Measurements from ENCODE around the gene SGSM2. TPM values are rescaled to one million over a fixed set of nuclear protein-coding genes. Genes with fewer than 3 reads are reported as not detected.
A peak's percentile ranks its signal among the peaks of the same experiment; 100 is the strongest.

The SGSM2 gene
- total and polyA plus RNA-seq, 8 donors: 31.2 to 224 (median 56.0) TPM

DNA sequence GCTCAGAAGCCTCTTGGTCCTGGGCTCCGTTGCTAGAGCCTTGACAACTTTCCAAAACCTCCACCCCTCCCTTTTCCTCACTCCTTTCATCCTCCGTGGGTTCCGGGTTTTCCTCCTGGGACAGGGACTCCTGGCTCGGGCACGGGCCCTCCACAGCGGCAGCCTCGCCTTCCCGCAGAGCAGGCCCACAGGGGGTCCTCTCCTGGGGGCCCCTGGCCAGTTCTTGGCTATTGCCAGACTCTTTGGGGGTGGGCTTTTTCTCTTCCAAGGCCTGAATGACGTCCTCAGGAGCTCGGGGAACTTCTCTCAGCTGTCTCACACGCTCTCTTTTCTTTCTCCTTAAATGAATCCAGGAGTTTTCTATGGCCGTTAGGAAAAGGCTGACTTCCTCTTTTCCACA lies 82.9 kb downstream of the SGSM2 start:
- DNase-seq: no peak
- Histone ChIP-seq H3K27me3 (no peaks in the 10 kb centered on the region), H3K9me3 (no peaks in the 10 kb centered on the region), H3K36me3 (peaks cover 20 to 50% (median 43%) of the 10 kb centered on the region in 4 donors), H3K4me1 (peaks cover 5 to 61% (median 23%) of the 10 kb centered on the region in 4 donors), H3K27ac (peak overlapping the region in 3 of 5 donors; percentile 31 to 80 (median 76)), H3K4me3 (no peak overlapping the region)
- WGBS, 5 donors: 79 to 92% (median 82%) methylated on average over 12 of the region's 12 CpGs
- intact Hi-C loops (cut with DNase I; ENCODE audit: low total_unique reads): no loop called here
- TF ChIP-seq, protein P1, sequence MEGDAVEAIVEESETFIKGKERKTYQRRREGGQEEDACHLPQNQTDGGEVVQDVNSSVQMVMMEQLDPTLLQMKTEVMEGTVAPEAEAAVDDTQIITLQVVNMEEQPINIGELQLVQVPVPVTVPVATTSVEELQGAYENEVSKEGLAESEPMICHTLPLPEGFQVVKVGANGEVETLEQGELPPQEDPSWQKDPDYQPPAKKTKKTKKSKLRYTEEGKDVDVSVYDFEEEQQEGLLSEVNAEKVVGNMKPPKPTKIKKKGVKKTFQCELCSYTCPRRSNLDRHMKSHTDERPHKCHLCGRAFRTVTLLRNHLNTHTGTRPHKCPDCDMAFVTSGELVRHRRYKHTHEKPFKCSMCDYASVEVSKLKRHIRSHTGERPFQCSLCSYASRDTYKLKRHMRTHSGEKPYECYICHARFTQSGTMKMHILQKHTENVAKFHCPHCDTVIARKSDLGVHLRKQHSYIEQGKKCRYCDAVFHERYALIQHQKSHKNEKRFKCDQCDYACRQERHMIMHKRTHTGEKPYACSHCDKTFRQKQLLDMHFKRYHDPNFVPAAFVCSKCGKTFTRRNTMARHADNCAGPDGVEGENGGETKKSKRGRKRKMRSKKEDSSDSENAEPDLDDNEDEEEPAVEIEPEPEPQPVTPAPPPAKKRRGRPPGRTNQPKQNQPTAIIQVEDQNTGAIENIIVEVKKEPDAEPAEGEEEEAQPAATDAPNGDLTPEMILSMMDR (IDR thresholded peaks at IDR 0.05): no peak
- TF ChIP-seq POLR2A (IDR thresholded peaks at IDR 0.05) (no peak), EP300 (IDR thresholded peaks at IDR 0.05) (no peak), POLR2AphosphoS5 (IDR thresholded peaks at IDR 0.05) (no peak)

DNA sequence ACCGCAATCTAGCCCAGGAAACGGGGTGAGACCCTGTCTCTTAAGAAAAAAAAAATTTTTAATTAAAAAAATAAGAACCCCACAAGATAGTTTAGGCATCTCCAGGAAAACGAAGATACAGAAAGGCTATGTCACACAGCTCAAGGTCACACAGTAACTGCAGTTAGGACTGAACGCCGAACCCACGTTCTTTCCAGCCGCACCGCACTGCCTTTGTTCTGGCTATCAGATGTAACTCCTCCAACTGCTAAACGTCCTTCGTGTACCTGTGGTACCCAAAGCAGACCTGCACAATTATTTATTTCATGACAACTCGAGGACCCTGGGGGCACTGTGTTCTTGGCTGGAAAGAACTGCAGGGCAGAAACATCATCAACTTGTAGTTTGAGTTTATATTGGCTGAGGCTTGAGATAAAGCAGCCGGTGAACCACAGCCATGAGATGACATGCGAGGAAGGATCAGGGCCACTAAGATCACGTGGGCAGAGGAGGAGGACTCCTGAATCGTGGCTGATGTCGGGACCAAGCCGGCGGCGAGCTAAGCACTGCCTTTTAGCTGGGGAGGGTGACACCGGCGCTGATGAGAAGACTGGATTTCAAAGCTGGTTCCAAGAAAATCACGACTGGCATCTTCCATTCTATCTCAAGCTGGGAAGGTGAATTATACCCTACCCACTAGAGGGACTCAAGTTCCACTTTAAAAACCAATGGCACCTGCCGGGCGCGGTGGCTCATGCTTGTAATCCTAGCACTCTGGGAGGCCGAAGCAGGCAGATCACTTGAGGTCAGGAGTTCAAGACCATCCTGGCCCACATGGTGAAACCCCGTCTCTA lies 84.2 kb downstream of the SGSM2 start:
- Histone ChIP-seq H3K9me3 (no peaks in the 10 kb centered on the region), H3K27ac (peak overlapping the region in 3 of 5 donors; percentile 30 to 80 (median 39)), H3K4me3 (no peak overlapping the region), H3K4me1 (peaks cover 0 to 51% (median 17%) of the 10 kb centered on the region in 4 donors), H3K27me3 (no peaks in the 10 kb centered on the region), H3K36me3 (peaks cover 20 to 60% (median 55%) of the 10 kb centered on the region in 4 donors)
- intact Hi-C loops (cut with DNase I; ENCODE audit: low total_unique reads): no loop called here
- no peak for DNase-seq
- TF ChIP-seq POLR2A (IDR thresholded peaks at IDR 0.05) (no peak), POLR2AphosphoS5 (IDR thresholded peaks at IDR 0.05) (no peak), EP300 (IDR thresholded peaks at IDR 0.05) (no peak)
- TF ChIP-seq, protein P1 (IDR thresholded peaks at IDR 0.05): no peak
- WGBS, 5 donors: 75 to 85% (median 79%) methylated on average over 27 of the region's 27 CpGs

DNA sequence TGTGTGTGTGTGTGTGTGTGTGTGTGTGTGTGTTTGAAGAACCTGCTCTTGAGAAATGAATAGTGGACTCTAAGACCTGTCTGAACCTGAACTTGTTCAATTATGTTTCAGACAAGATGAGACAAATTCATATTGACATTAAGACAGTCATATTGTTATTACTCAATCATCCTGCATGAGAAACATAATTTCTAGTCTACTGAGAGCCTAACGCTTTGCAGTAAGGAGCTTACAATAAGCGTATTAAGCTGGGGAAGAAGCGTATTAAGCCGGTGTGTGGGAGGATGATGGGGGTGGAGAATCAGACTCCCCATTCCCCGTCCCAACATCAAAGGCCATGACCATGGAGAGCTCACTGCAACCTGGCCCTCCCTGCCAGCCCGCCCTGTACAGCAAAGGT lies 86.0 kb downstream of the SGSM2 start:
- Histone ChIP-seq H3K27ac (no peak overlapping the region), H3K4me3 (no peak overlapping the region), H3K27me3 (no peaks in the 10 kb centered on the region), H3K9me3 (no peaks in the 10 kb centered on the region), H3K4me1 (peaks cover 0 to 35% (median 10%) of the 10 kb centered on the region in 4 donors), H3K36me3 (peaks cover 20 to 59% (median 53%) of the 10 kb centered on the region in 4 donors)
- no peak for TF ChIP-seq POLR2AphosphoS5 (IDR thresholded peaks at IDR 0.05)
- no peak for TF ChIP-seq EP300 (IDR thresholded peaks at IDR 0.05)
- TF ChIP-seq POLR2A (IDR thresholded peaks at IDR 0.05): no peak
- intact Hi-C loops (cut with DNase I; ENCODE audit: low total_unique reads): no loop called here
- WGBS, 5 donors: 74 to 96% (median 88%) methylated on average over 6 of the region's 6 CpGs
- DNase-seq: no peak

DNA sequence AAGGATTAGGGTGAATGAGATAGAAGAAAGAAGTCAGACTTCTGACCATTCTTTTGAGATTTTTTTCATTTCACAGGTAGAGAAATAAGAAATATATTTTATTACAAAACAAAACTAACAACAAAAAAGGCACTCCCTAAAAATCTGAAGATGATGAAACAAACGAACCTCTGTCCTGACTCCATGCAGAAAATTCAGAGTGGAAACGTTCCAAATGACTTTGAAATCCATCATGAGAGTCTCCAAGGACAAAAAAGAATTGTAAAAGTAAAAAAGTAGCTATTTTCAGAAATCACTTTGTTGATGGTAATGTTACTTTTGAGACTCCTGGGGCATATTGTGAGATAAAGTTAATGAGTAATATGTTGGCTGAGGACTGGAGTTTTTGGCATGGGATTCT lies 89.9 kb downstream of the SGSM2 start:
- H3K36me3 ChIP-seq: peaks cover 0 to 23% (median 18%) of the 10 kb centered on the region in 4 donors
- no peaks in the 10 kb centered on the region for H3K27me3 ChIP-seq
- no peak overlapping the region for H3K4me3 ChIP-seq
- H3K9me3 ChIP-seq: no peaks in the 10 kb centered on the region
- no peak for DNase-seq
- 59 to 79% (median 71%) methylated on average over 2 of the region's 2 CpGs for WGBS, 5 donors
- intact Hi-C loops (cut with DNase I; ENCODE audit: low total_unique reads): no loop called here
- H3K4me1 ChIP-seq: no peaks in the 10 kb centered on the region
- TF ChIP-seq POLR2AphosphoS5 (IDR thresholded peaks at IDR 0.05): no peak
- TF ChIP-seq EP300 (IDR thresholded peaks at IDR 0.05): no peak
- TF ChIP-seq, protein P1 (IDR thresholded peaks at IDR 0.05): no peak
- TF ChIP-seq POLR2A (IDR thresholded peaks at IDR 0.05): no peak
- no peak overlapping the region for H3K27ac ChIP-seq

GRCh38 chr17:2427910-2428309 lies 90.6 kb downstream of the SGSM2 start:
- H3K9me3 ChIP-seq: no peaks in the 10 kb centered on the region
- H3K27me3 ChIP-seq: no peaks in the 10 kb centered on the region
- intact Hi-C loops (cut with DNase I; ENCODE audit: low total_unique reads): no loop called here
- H3K36me3 ChIP-seq: peaks cover 5 to 30% (median 21%) of the 10 kb centered on the region in 4 donors
- TF ChIP-seq EP300 (IDR thresholded peaks at IDR 0.05): no peak
- TF ChIP-seq, protein P1 (IDR thresholded peaks at IDR 0.05): no peak
- no peak for TF ChIP-seq POLR2AphosphoS5 (IDR thresholded peaks at IDR 0.05)
- no peak for TF ChIP-seq POLR2A (IDR thresholded peaks at IDR 0.05)
- no peaks in the 10 kb centered on the region for H3K4me1 ChIP-seq
- no peak overlapping the region for H3K27ac ChIP-seq
- 88 to 100% (median 94%) methylated on average over 1 of the region's 1 CpG for WGBS, 5 donors
- H3K4me3 ChIP-seq: no peak overlapping the region
- DNase-seq: no peak

All from stomach (tissue), 9 donors.